Activated CD4-positive, alpha-beta T cell treated with anti-CD3 and anti-CD28 coated beads for 4 hours (primary cell): ENCODE measurements around the gene RPL18.
A peak's percentile ranks its signal among the peaks of the same experiment; 100 is the strongest.
"Not testable (repeated sequence)": the region's sequence is repeated elsewhere in the genome, so short reads cannot be mapped to it uniquely, and the experiment has no call there.

Experiments used
- DNase-seq, 2 donors: peaks; one replicate each; pipeline ENCODE4 v3.0.0-alpha.2; 2020

The RPL18 gene

GRCh38 chr19:48611872-48612271, 7.1 kb downstream of the RPL18 start:
- DNase-seq = no peak

DNA sequence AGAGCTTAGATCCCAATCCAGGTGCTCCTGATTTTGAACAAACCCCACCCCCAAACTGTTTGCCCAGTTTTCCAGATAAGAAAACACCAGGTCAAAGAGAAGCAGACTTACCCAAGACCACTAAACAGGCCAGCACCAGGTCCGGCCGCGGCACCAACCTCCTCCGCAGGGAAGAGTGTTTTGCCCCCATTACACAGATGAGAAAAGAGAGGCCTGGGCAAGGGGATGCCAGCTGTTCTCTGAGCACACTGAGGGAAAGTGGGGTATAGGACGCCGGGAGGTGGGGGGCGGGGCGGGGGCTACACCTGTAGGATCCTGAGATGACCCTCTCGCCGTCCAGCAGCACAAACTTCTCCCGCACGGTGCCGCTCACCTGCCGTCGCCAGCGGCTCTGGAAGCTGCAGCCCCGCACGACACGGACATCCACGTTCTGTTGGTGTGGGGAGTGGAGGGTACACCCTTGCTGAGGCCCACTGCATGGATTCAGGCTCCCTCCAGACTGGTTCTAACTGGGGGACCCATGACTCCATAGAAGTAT, 9.3 kb downstream of the RPL18 start:
- no peak for DNase-seq

- DNase-seq = peak; percentile 48 to 55
Observed at GRCh38 chr19:48608798-48609263, 10.1 kb downstream of the RPL18 start.

DNA sequence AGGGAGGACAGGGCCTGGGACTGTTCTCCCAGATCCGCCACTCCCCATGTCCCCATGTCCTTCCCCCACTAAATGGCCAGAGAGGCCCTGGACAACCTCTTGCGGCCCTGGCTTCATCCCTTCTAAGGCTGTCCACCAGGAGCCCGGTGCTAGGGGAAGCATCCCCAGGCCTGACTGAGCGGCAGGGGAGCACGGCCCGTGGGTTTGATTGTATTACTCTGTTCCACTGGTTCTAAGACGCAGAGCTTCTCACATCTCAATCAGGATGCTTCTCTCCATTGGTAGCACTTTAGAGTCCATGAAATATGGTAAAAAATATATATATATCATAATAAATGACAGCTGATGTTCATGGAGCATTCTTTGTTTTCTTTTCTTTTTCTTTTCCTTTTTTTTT, 11.6 kb downstream of the RPL18 start:
- no peak for DNase-seq

DNA sequence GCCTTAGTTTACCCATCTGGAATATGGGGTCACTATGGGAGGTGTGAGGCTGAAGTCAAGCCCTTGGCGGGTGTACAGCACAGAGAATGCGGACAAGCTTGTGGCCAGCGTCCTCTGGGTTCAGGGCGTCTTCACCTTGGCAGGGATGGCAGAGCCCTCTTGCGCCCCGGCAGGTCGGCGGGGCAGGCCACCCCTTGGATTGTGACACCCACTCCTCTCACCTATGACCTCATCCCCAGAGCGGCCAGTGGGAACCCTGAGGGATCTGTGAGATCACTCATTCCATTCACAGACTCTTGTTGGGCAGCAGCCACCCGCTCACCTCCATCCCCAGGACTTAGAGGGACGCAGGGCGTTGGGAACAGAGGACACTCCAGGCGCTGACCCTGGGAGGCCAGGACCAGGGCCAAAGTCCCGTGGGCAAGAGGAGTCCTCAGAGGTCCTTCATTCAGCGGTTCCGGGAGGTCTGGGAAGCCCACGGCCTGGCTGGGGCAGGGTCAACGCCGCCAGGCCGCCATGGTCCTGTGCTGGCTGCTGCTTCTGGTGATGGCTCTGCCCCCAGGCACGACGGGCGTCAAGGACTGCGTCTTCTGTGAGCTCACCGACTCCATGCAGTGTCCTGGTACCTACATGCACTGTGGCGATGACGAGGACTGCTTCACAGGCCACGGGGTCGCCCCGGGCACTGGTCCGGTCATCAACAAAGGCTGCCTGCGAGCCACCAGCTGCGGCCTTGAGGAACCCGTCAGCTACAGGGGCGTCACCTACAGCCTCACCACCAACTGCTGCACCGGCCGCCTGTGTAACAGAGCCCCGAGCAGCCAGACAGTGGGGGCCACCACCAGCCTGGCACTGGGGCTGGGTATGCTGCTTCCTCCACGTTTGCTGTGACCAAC, 12.3 kb downstream of the RPL18 start, which contains the start of gene SPACA4:
Gene SPACA4, plus strand, starts transcription at position 280 of the 896 bp plus-strand sequence. Its CDS starts 237 bp downstream, at position 517.
- DNase-seq = no peak

GRCh38 chr19:48603850-48604249, 15.1 kb downstream of the RPL18 start:
- DNase-seq = no peak

GRCh38 chr19:48603449-48603848, 15.5 kb downstream of the RPL18 start:
- no peak for DNase-seq

- no peak for DNase-seq
Observed at GRCh38 chr19:48603001-48603400, 16.0 kb downstream of the RPL18 start.

GRCh38 chr19:48600679-48601417, 18.1 kb downstream of the RPL18 start:
- DNase-seq = no peak

DNA sequence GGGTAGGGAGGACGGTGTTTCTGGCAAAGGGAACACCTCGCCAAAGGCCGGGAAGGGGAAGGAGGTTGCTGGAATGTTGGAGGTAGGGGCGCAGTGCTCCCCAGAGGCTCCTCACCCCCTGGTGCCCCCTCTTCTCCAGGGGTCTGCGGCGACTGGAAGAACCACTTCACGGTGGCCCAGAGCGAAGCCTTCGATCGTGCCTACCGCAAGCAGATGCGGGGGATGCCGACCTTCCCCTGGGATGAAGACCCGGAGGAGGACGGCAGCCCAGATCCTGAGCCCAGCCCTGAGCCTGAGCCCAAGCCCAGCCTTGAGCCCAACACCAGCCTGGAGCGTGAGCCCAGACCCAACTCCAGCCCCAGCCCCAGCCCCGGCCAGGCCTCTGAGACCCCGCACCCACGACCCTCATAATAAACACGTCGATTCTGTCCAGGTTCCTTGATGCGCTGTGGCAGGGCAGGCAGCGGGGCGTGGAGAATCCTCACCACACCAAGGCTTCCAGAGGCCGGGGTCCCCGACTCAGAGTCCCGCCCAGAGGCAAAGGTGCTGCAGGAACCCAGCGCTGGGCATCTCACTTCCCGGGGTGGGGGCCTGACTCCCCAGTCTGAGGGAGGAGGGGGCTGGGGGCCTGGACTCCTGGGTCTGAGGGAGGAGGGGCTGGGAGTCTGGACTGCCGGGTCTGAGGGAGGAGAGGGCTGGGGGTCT, 19.8 kb downstream of the RPL18 start:
- DNase-seq = no peak

GRCh38 chr19:48596679-48597465, 22.1 kb downstream of the RPL18 start:
- DNase-seq = peak in 1 of 2 donors; percentile 49

GRCh38 chr19:48596237-48596636, 22.7 kb downstream of the RPL18 start:
- DNase-seq = no peak

- no peak for DNase-seq
Observed at GRCh38 chr19:48595833-48596232, 23.1 kb downstream of the RPL18 start.

- no peak for DNase-seq
Observed at GRCh38 chr19:48595171-48595570, 23.8 kb downstream of the RPL18 start.

DNA sequence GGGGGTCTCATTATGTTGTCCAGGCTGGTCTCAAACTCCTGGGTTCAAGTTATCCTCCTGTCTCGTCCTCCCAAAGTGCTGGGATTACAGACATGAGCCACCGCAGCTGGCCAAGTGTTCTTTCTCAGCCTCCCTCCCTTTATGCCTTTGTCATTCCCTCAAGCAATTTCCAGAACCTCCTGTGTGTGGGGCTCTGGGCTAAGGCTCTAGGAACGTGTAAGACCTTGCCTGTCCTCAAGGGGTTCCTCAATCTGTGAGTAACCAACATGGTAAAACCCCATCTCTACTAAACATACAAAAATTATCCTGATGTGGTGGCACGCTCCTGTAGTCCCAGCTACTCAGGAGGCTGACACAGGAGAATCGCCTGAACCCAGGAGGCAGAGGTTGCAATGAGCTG, 28.0 kb downstream of the RPL18 start:
- DNase-seq = no peak

GRCh38 chr19:48588670-48589401, 30.1 kb downstream of the RPL18 start:
- DNase-seq = peak; percentile 77 to 82

GRCh38 chr19:48587387-48587786, 31.6 kb downstream of the RPL18 start:
- DNase-seq = no peak

DNA sequence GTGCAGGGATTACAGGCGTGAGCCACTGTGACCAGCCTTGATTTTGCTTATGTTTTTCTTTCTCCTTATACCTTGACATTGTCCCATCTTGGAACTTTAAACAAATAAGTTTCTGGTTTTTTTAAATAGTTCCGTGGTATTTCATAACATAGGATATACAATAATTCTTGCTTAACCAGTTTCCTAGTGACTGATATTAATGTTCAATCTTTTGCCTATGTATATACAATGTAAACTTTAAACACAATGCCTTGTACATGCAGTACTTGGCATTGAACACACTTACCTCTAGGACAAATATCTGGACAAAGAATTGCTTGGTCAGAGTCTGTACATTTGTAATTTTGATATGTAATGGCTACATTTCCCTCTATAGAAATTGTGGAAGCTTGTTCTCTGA, 36.8 kb downstream of the RPL18 start:
- DNase-seq = no peak

DNA sequence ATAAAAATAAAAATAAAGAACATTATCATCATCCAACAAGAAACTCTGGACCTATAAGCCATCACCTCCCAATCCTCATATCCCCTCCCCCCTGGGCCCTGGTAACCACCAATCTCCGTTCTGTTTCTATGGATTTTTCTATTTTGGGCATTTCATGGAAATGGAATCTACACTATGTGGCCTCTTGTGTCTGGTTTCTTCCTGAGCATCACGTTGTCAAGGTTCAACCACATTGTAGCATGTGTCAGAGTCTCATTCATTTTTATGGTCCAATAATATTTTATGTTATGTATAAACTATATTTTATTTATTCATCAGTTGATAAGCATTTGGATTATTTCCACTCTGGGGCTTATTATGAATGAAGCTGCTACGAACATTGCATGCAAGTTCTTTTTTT, 40.1 kb downstream of the RPL18 start:
- no peak for DNase-seq

DNA sequence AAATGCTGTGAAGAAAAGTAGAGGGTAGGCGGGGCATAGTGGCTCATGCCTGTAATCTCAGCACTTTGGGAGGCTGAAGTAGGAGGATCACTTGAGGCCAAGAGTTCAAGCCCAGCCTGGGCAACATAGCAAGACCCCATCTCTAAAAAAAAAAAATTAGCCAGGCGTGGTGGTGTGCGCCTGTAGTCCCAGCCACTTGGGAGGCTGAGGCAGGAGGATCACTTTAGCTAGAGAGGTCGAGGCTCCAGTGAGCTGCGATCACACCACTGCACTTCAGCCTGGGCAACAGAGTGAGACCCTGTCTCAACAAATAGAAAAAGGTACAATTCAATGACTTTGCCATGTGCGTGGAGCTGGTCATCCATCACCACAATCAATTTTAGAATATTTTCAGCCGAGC, 41.1 kb downstream of the RPL18 start:
- DNase-seq = not testable (repeated sequence)

DNA sequence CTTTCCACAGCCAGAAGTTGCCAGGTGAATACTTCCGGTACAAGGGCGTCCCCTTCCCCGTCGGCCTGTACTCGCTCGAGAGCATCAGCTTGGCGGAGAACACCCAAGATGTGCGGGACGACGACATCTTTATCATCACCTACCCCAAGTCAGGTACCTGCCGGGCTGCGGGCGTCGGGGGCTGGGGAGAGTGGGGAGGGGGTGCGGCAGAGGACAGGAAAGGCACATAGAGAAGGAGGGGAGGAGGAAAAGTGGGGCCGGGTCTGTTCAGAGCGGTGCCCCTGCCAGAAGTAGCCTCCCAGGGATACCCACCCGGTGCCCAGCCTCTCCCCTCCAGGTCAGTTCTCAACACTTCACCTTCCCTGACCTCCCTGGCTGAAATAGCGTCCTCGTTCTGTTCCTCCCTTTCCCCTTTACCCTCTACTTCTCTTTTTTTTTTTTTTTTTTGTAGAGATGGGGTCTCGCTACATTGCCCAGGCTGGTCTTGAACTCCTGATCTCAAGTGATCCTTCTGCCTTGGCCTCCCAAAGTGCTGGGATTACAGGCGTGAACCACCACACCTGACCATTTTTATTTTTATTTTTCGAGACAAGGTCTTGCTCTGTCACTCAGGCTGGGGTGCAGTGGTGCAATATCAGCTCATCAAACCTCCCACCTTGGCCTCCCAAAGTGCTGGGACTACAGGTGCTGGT, 42.9 kb downstream of the RPL18 start:
- no peak for DNase-seq
